Psoas muscle (tissue), 8 donors: Measurements from ENCODE around the gene SEC61B. TPM values are rescaled to one million over a fixed set of nuclear protein-coding genes. Genes with fewer than 3 reads are reported as not detected.

Experiments
- ATAC-seq, 4 donors: fragments of 200-7000 bp; cut with Tn5 transposase; one replicate each; pipeline ENCODE4 v1.9.1; 2020; ENCODE audit warnings: moderate library complexity in 3 of 4, mild to moderate bottlenecking in 2 of 4
- DNase-seq, 2 donors: peaks; one replicate each; pipeline ENCODE4 v3.0.0-alpha.2; 2020
- H3K27ac ChIP-seq: fragments of 200-600 bp; one replicate; pipeline ENCODE4 v1.8.0; 2022
- H3K27me3 ChIP-seq, 3 donors: fragments of 200-600 bp in 1 of 3; one replicate each; pipeline versions ENCODE4 v1.6.1 to v1.8.0; 2013 to 2022; ENCODE audit warnings: low read length in 2 of 3, mild to moderate bottlenecking in 2 of 3, moderate library complexity in 1 of 3; ENCODE audit not compliant: insufficient read depth in 3 of 3
- H3K36me3 ChIP-seq, 2 donors: fragments of 200-600 bp in 1 of 2; one replicate each; pipeline versions ENCODE4 v1.6.1 to v1.8.0; 2013 to 2022; ENCODE audit warnings: low read depth in 1 of 2, mild to moderate bottlenecking in 1 of 2, moderate library complexity in 1 of 2; ENCODE audit not compliant: insufficient read depth in 1 of 2
- H3K4me1 ChIP-seq: fragments of 200-600 bp; one replicate; pipeline ENCODE4 v1.8.0; 2022
- H3K4me3 ChIP-seq: fragments of 200-600 bp; one replicate; pipeline ENCODE4 v1.8.0; 2022; ENCODE audit warnings: mild to moderate bottlenecking
- H3K9me3 ChIP-seq: fragments of 200-600 bp; one replicate; pipeline ENCODE4 v1.8.0; 2022
- WGBS, 3 donors: extraction: QIAGEN DNeasy Blood & Tissue Kit; methylation state at CpG; one replicate each; pipeline versions ENCODE4 v1.1.6 to v1.1.7; 2013; 5-methylcytosine and 5-hydroxymethylcytosine counted together
- intact Hi-C, 2 donors: fragments of 100-400 bp; cut with DNase I; formaldehyde crosslinking; loops; one replicate each; pipeline versions ENCODE4 v1.11.0 to v1.14.2; 2022
- polyA plus RNA-seq, 3 donors: library from polyadenylated mRNA; stranded (reverse); fragments of 200-250 nt; gene quantifications; one replicate each; pipeline ENCODE4 v1.2.3, GENCODE V29; 2013
- total RNA-seq, 4 donors: library from RNA; stranded (reverse); fragmentation: NEBNext Ultra II Directional in 2 of 4; extraction: Animal tissue kit (Norgen Biotek cat#: 25700) in 2 of 4; gene quantifications; one replicate each; pipeline versions ENCODE4 v1.2.1 to v1.2.4, GENCODE V29; 2021 to 2023
- TF ChIP-seq, protein P1 (sequence below): fragments of 200-600 bp; IDR thresholded peaks from one replicate; pipeline ENCODE4 v1.8.0; 2022; ENCODE audit warnings: antibody characterized with exemption
- donor health status: healthy with polysubstance abuse.
- donor health status: DM: no; HTN: no; CAD: no; lungs with moderate emphysema.
- donor health status: Bipolar disorder and iron deficiency.
- donor health status: healthy.
- donor health status: DM: yes; HTN: yes; CAD: no.
- donor health status: DM: no; HTN: no; CAD: no.
- donor health status: DM: no; HTN: no; CAD: no.
- donor health status: DM: yes; HTN: yes; CAD: no.

SEC61B gene
- total and polyA plus RNA-seq, 7 donors = 17.5 to 145 (median 49.6) TPM

DNA sequence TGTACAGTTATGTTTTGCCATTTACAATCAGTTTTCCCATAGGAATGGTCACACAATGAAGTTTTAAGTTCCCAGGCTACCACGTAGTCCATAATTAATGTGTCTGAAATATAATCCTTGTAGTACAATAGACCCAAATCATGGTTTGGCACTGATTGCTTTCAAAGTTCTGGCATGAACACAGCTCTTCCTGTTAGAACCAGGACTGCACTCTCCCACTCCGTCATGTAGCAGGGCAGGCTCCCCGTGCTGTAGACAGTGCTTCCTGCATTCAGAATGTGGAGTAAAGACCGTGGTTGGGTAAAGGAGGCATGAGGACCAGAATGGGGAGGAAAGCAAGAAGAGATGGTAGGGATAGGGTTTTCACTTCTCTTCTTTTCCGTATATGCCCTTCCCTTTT lies 4.0 kb downstream of the SEC61B start:
- H3K9me3 ChIP-seq = no peaks in the 10 kb centered on the region
- H3K4me1 ChIP-seq = peaks cover 36% of the 10 kb centered on the region
- peaks cover 5 to 60% of the 10 kb centered on the region in 2 donors for H3K36me3 ChIP-seq
- ATAC-seq (no peak), DNase-seq (no peak)
- H3K27me3 ChIP-seq = no peaks in the 10 kb centered on the region
- no peak overlapping the region for H3K4me3 ChIP-seq
- intact Hi-C loops = loop anchor here in 1 of 2 donors (5.0 kb wide), 1 partner anchor 726 kb away; no protein-coding TSS in a partner anchor
- TF ChIP-seq, protein P1, sequence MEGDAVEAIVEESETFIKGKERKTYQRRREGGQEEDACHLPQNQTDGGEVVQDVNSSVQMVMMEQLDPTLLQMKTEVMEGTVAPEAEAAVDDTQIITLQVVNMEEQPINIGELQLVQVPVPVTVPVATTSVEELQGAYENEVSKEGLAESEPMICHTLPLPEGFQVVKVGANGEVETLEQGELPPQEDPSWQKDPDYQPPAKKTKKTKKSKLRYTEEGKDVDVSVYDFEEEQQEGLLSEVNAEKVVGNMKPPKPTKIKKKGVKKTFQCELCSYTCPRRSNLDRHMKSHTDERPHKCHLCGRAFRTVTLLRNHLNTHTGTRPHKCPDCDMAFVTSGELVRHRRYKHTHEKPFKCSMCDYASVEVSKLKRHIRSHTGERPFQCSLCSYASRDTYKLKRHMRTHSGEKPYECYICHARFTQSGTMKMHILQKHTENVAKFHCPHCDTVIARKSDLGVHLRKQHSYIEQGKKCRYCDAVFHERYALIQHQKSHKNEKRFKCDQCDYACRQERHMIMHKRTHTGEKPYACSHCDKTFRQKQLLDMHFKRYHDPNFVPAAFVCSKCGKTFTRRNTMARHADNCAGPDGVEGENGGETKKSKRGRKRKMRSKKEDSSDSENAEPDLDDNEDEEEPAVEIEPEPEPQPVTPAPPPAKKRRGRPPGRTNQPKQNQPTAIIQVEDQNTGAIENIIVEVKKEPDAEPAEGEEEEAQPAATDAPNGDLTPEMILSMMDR = no peak
- peak overlapping the region; percentile 54 for H3K27ac ChIP-seq
- WGBS, 3 donors = 35 to 51% (median 47%) methylated on average over 5 of the region's 5 CpGs

GRCh38 chr9:99230206-99230605 lies 8.1 kb downstream of the SEC61B start:
- WGBS, 3 donors = 85 to 96% (median 92%) methylated on average over 3 of the region's 3 CpGs
- ATAC-seq = no peak
- no peak for DNase-seq
- H3K9me3 ChIP-seq = no peaks in the 10 kb centered on the region
- H3K36me3 ChIP-seq = peaks cover 16 to 69% of the 10 kb centered on the region in 2 donors
- intact Hi-C loops = no loop called here
- H3K27me3 ChIP-seq = no peaks in the 10 kb centered on the region
- no peak overlapping the region for H3K4me3 ChIP-seq
- TF ChIP-seq, protein P1 = no peak
- H3K27ac ChIP-seq = no peak overlapping the region
- H3K4me1 ChIP-seq = peaks cover 22% of the 10 kb centered on the region

- Histone ChIP-seq H3K27me3 (no peaks in the 10 kb centered on the region), H3K9me3 (no peaks in the 10 kb centered on the region), H3K27ac (no peak overlapping the region), H3K4me3 (no peak overlapping the region), H3K36me3 (peaks cover 16 to 66% of the 10 kb centered on the region in 2 donors), H3K4me1 (peaks cover 10% of the 10 kb centered on the region)
- TF ChIP-seq, protein P1 = peak; percentile 61
- intact Hi-C loops = no loop called here
- ATAC-seq = peak; percentile 46 to 89 (median 82)
- DNase-seq = peak in 1 of 2 donors; percentile 37
- 68 to 87% (median 83%) methylated on average over 2 of the region's 2 CpGs for WGBS, 3 donors
Measured at GRCh38 chr9:99231711-99232110, 9.6 kb downstream of the SEC61B start.

GRCh38 chr9:99234618-99235017 lies 12.5 kb downstream of the SEC61B start:
- TF ChIP-seq, protein P1 = no peak
- ATAC-seq (peak in 3 of 4 donors; percentile 61 to 73 (median 61)), DNase-seq (no peak)
- no peak overlapping the region for H3K4me3 ChIP-seq
- H3K27ac ChIP-seq = no peak overlapping the region
- no peaks in the 10 kb centered on the region for H3K27me3 ChIP-seq
- peaks cover 12% of the 10 kb centered on the region for H3K4me1 ChIP-seq
- H3K9me3 ChIP-seq = no peaks in the 10 kb centered on the region
- WGBS, 3 donors = 29 to 45% (median 35%) methylated on average over 2 of the region's 2 CpGs
- peaks cover 10 to 55% of the 10 kb centered on the region in 2 donors for H3K36me3 ChIP-seq
- intact Hi-C loops = no loop called here

GRCh38 chr9:99235069-99235468 lies 13.0 kb downstream of the SEC61B start:
- Histone ChIP-seq H3K27me3 (no peaks in the 10 kb centered on the region), H3K4me1 (peaks cover 15% of the 10 kb centered on the region), H3K4me3 (no peak overlapping the region), H3K27ac (no peak overlapping the region), H3K9me3 (no peaks in the 10 kb centered on the region), H3K36me3 (peaks cover 10 to 53% of the 10 kb centered on the region in 2 donors)
- TF ChIP-seq, protein P1 = no peak
- intact Hi-C loops = no loop called here
- DNase-seq (no peak), ATAC-seq (no peak)
